BLaER1 (cell line): Measurements from ENCODE around the gene PRIM2.
"Not testable (repeated sequence)": the region's sequence is repeated elsewhere in the genome, so short reads cannot be mapped to it uniquely, and the experiment has no call there.

ENCODE experiments used
- H3K27ac ChIP-seq: shearing (Covaris generic); formaldehyde crosslinking; 2 replicates; pipeline ENCODE4 v1.8.1; 2022
- H3K27me3 ChIP-seq: shearing (Covaris generic); formaldehyde crosslinking; 2 replicates; pipeline ENCODE4 v1.8.1; 2022
- H3K36me3 ChIP-seq: shearing (Covaris generic); formaldehyde crosslinking; 2 replicates; pipeline ENCODE4 v1.8.1; 2022
- H3K4me1 ChIP-seq: shearing (Covaris generic); formaldehyde crosslinking; 2 replicates; pipeline ENCODE4 v1.8.1; 2022
- H3K4me2 ChIP-seq: shearing (Covaris generic); formaldehyde crosslinking; 2 replicates; pipeline ENCODE4 v1.8.1; 2022
- H3K4me3 ChIP-seq: shearing (Covaris generic); formaldehyde crosslinking; 2 replicates; pipeline ENCODE4 v1.8.1; 2022
- H3K9ac ChIP-seq: shearing (Covaris generic); formaldehyde crosslinking; 2 replicates; pipeline ENCODE4 v1.8.1; 2022
- H3K9me3 ChIP-seq: shearing (Covaris generic); formaldehyde crosslinking; 2 replicates; pipeline ENCODE4 v1.8.1; 2022
- H4K20me1 ChIP-seq: shearing (Covaris generic); formaldehyde crosslinking; 2 replicates; pipeline ENCODE4 v1.8.1; 2022
- Cebpa-rat ChIP-seq: shearing (Covaris generic); IDR thresholded peaks from 2 replicates; pipeline ENCODE4 v1.8.1; 2022

Gene PRIM2

DNA sequence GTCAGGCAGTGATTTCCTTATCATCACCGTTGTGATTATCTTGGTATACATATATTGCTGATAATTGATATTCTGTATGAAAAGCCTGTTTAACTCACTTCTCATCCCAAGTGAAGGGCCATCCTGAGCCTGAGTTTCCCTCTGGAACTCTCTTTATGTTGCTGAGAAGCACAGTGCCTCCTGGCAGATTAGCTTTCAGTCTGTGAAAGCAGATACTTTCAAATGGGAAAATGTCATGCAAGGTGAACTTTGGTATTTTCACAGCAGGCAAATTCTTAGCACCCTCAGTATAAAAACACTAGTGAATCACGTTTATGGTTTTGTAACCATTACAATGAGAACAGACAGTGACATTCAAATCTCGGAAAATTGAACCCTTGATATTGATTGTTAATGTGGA is 151.6 kb downstream of the PRIM2 start:
- Histone ChIP-seq H3K27ac (no peak overlapping the region), H3K27me3 (no peaks in the 10 kb centered on the region), H3K9me3 (peaks cover 7% of the 10 kb centered on the region), H3K36me3 (no peaks in the 10 kb centered on the region), H3K9ac (no peak overlapping the region), H3K4me1 (no peaks in the 10 kb centered on the region), H3K4me3 (no peak overlapping the region), H4K20me1 (no peaks in the 10 kb centered on the region), H3K4me2 (no peak overlapping the region)
- no peak for TF ChIP-seq Cebpa-rat

DNA sequence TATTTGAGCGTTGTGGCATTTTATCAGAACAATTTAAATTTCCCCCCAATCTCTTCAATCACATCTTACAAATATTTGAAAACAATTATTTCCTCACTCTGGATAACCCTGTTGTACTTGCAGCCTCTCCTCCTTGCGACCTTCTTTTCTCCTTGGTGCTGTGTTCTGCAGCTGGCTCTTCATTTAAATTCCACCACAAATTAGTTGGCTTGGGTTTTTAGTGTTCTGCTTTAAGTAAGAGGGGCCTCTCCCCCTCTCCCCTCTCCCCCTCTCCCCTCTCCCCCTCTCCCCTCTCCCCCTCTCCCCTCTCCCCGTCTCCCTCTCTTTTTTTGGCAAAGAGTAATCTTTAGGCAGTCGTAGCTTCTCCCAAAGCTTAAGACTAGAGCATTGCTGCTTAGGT is 152.7 kb downstream of the PRIM2 start:
- not testable (repeated sequence) for H3K27ac ChIP-seq, H3K4me2 ChIP-seq, H3K27me3 ChIP-seq, H3K36me3 ChIP-seq, H3K9me3 ChIP-seq, H3K9ac ChIP-seq, H3K4me3 ChIP-seq, H4K20me1 ChIP-seq, H3K4me1 ChIP-seq

DNA sequence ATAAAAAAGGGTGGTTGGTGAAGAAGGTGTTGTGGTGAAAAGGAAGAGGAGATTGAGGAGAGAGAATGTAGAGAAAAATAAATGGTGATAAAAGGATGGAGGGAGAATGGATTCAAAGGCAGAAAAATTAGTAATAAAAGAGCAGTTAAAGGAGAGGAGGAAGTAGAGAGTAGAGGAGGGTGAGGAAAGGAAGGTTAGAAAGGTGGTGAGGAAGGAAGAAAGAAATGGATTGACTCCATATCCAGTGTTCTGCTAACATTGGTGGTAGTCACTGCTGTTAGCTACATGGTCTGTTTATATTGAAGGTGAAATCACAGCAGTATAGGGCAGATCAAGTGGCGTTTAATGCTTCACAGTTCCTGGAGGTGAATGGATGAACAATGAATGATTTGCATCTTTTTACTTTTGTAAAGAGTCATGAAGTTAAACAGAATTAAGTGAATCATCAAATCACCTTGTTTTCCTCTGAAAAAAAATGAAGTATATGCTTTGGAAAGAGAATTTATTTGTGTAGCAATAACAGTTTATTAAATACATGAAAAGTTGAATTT is 154.0 kb downstream of the PRIM2 start:
- not testable (repeated sequence) for H3K9me3 ChIP-seq, H3K36me3 ChIP-seq, H3K4me2 ChIP-seq, H3K27ac ChIP-seq, H3K4me3 ChIP-seq, H4K20me1 ChIP-seq, H3K9ac ChIP-seq, H3K27me3 ChIP-seq, H3K4me1 ChIP-seq

GRCh38 chr6:57472861-57473362 is 155.5 kb downstream of the PRIM2 start:
- H3K27me3 ChIP-seq, H4K20me1 ChIP-seq, H3K36me3 ChIP-seq, H3K9ac ChIP-seq, H3K27ac ChIP-seq, H3K4me2 ChIP-seq, H3K9me3 ChIP-seq, H3K4me3 ChIP-seq, H3K4me1 ChIP-seq: not testable (repeated sequence)

GRCh38 chr6:57474862-57475475 is 157.5 kb downstream of the PRIM2 start:
- H3K4me1 ChIP-seq, H3K9ac ChIP-seq, H3K4me3 ChIP-seq, H3K27me3 ChIP-seq, H4K20me1 ChIP-seq, H3K36me3 ChIP-seq, H3K4me2 ChIP-seq, H3K27ac ChIP-seq, H3K9me3 ChIP-seq: not testable (repeated sequence)

GRCh38 chr6:57475656-57476055 is 158.2 kb downstream of the PRIM2 start:
- not testable (repeated sequence) for H3K9me3 ChIP-seq, H3K27ac ChIP-seq, H3K4me1 ChIP-seq, H3K4me2 ChIP-seq, H3K36me3 ChIP-seq, H3K4me3 ChIP-seq, H3K27me3 ChIP-seq, H3K9ac ChIP-seq, H4K20me1 ChIP-seq

DNA sequence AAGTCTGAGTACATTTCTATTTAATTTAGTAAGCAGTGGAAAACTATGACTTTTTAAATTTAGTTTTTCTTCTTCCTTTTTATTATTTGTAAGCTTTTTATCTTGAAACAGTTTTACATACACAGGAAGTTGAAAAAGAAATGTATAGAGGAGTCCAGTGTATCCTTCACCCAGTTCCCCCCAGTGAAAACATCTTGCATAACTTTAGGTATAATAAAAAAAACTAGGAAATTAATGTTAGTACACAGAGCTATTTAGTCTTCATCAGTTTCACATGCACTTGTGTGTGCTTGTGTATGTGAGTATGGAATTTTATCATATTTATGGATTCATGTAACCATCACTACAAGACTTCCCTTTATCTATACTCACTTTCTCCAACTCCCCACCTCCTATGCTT is 162.8 kb downstream of the PRIM2 start:
- not testable (repeated sequence) for H3K9me3 ChIP-seq, H3K4me1 ChIP-seq, H3K4me2 ChIP-seq, H3K4me3 ChIP-seq, H4K20me1 ChIP-seq, H3K36me3 ChIP-seq, H3K27ac ChIP-seq, H3K9ac ChIP-seq, H3K27me3 ChIP-seq

- not testable (repeated sequence) for H3K27ac ChIP-seq, H3K27me3 ChIP-seq
Observed at GRCh38 chr6:57481121-57481520, 163.7 kb downstream of the PRIM2 start.

GRCh38 chr6:57482471-57482870 is 165.0 kb downstream of the PRIM2 start:
- H4K20me1 ChIP-seq, H3K27me3 ChIP-seq, H3K9me3 ChIP-seq, H3K9ac ChIP-seq, H3K4me3 ChIP-seq, H3K4me2 ChIP-seq, H3K4me1 ChIP-seq, H3K36me3 ChIP-seq, H3K27ac ChIP-seq: not testable (repeated sequence)

More at GRCh38 chr6:57481121-57481520, 163.7 kb downstream of the PRIM2 start:
- not testable (repeated sequence) for H3K4me2 ChIP-seq, H3K36me3 ChIP-seq, H3K4me3 ChIP-seq, H3K9ac ChIP-seq, H3K9me3 ChIP-seq, H4K20me1 ChIP-seq, H3K4me1 ChIP-seq

DNA sequence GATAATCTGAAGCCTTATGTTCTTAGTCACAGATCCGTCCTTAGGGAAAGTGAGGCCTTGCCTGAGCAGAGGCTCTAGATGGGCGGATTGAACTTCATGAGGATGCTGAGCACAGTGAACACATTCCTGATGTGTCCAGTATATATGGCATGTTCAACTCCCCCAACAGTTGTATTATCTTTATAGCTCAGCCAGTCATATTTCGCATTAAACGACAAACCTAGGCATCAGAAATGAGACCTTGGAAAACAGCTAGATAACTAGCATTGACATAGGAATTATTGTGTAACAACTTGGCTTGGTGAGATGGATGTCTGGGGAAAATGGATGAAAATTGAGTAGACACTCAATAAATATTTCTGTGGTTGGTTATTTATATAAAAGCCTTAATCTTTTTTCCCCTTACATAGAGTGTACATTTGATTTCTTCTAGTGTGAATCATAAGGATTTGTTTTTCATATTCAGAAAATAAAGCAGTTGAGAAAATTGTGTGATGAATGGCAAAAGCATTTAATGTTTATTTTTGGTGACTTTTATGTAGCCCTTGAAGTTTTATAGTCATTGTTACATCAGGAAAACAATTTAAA is 169.2 kb downstream of the PRIM2 start:
- not testable (repeated sequence) for H3K4me3 ChIP-seq, H3K36me3 ChIP-seq, H3K9me3 ChIP-seq, H4K20me1 ChIP-seq, H3K9ac ChIP-seq, H3K4me1 ChIP-seq, H3K27ac ChIP-seq, H3K4me2 ChIP-seq, H3K27me3 ChIP-seq

DNA sequence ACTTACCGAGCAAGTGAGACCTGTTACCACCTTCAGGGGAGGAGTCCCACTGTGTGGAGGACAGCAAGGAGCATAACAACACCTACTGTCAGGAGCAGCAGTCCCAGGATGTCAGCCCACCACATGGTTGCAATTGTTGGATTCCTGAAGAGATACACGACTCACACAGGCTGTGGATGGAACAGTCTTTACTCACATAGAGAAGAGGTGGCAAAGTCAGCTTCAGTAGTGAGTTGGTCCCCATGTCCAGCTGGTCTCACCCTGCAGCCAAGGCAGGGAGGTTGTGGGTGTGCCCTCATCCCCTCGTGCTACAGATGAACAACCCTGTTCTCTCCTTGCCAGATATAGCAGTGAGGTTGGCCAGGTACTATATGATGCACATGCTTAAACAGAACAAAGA is 171.1 kb downstream of the PRIM2 start:
- H3K4me2 ChIP-seq, H3K4me3 ChIP-seq, H3K27ac ChIP-seq, H4K20me1 ChIP-seq, H3K27me3 ChIP-seq, H3K4me1 ChIP-seq, H3K36me3 ChIP-seq, H3K9ac ChIP-seq, H3K9me3 ChIP-seq: not testable (repeated sequence)

DNA sequence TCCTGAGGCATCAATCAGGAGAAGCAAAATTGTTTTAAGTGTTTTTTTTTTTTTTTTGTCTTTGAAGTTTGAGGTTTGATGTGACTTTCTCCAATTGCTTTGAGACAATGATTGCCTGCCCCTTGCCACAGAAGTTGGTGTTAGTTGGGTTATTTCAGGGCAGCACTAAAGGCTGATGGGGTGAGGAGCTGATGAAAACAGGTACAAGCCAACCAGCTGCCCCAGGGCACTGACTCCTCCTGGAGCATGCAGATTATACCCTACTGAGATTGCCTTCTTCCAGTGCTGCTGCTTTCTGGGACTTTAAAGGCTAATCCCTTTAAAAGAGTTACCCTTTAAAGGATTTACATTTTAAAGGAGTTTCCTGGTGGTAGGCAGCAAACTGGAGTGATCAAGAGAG is 172.5 kb downstream of the PRIM2 start:
- H3K4me2 ChIP-seq, H3K9me3 ChIP-seq, H3K4me3 ChIP-seq, H3K4me1 ChIP-seq, H3K36me3 ChIP-seq, H3K27me3 ChIP-seq, H4K20me1 ChIP-seq, H3K27ac ChIP-seq, H3K9ac ChIP-seq: not testable (repeated sequence)

GRCh38 chr6:57491795-57492194 is 174.4 kb downstream of the PRIM2 start:
- not testable (repeated sequence) for H3K4me2 ChIP-seq, H3K9me3 ChIP-seq, H3K4me1 ChIP-seq, H3K36me3 ChIP-seq, H3K27ac ChIP-seq, H4K20me1 ChIP-seq, H3K4me3 ChIP-seq, H3K27me3 ChIP-seq, H3K9ac ChIP-seq

- not testable (repeated sequence) for H3K9me3 ChIP-seq, H3K9ac ChIP-seq, H3K4me1 ChIP-seq, H3K4me2 ChIP-seq, H3K4me3 ChIP-seq, H3K27ac ChIP-seq, H3K27me3 ChIP-seq, H4K20me1 ChIP-seq, H3K36me3 ChIP-seq
Observed at GRCh38 chr6:57496251-57496650, 178.8 kb downstream of the PRIM2 start.

GRCh38 chr6:57500368-57501021 is 183.1 kb downstream of the PRIM2 start:
- H3K4me2 ChIP-seq, H3K4me3 ChIP-seq: not testable (repeated sequence)

More at GRCh38 chr6:57500368-57501021, 183.1 kb downstream of the PRIM2 start:
- not testable (repeated sequence) for H3K27me3 ChIP-seq, H3K36me3 ChIP-seq, H4K20me1 ChIP-seq, H3K27ac ChIP-seq, H3K9me3 ChIP-seq, H3K9ac ChIP-seq, H3K4me1 ChIP-seq
